ENCODE data around the gene MEFV. TPM values are rescaled to one million over a fixed set of nuclear protein-coding genes. Genes with fewer than 3 reads are reported as not detected.

MEFV gene
- total and polyA plus RNA-seq, 2 donors (not counting 1 experiment from before 2014, with no cell fraction given): 0.24 to 0.25 TPM

- Histone ChIP-seq H3K27me3 (replicated peaks in 1 of 4; ENCODE audit: control extremely low read depth in 1 of 4, control insufficient read depth in 3 of 4, insufficient read depth in 4 of 4, low read length in 3 of 4) (peaks cover 0 to 21% (median 0%) of the 10 kb centered on the region in 4 experiments), H3K79me2 (ENCODE audit: control insufficient read depth, insufficient read depth, low read length) (no peaks in the 10 kb centered on the region), H3K4me3 (ENCODE audit: control extremely low read depth in 1 of 5, extremely low read depth in 1 of 5, insufficient read depth in 1 of 5, low read depth in 2 of 5, low read length in 4 of 5) (no peak overlapping the region), H3K9me3 (ENCODE audit: control extremely low read depth in 1 of 3, control insufficient read depth in 2 of 3, insufficient read depth in 1 of 3, low read length in 2 of 3) (no peaks in the 10 kb centered on the region), H3K36me3 (replicated peaks in 1 of 2; ENCODE audit: control extremely low read depth in 1 of 2, control insufficient read depth in 1 of 2, extremely low read depth in 1 of 2, insufficient read depth in 2 of 2, low read length in 1 of 2) (no peaks in the 10 kb centered on the region), H3K4me2 (replicated peaks; ENCODE audit: low read depth, low read length, poor library complexity, severe bottlenecking) (no peak overlapping the region), H2AFZ (ENCODE audit: insufficient read depth, low read depth, low read length, poor library complexity, severe bottlenecking) (no peak overlapping the region), H3K27ac (ENCODE audit: low read length in 2 of 2) (no peak overlapping the region), H3K9ac (ENCODE audit: low read length) (no peak overlapping the region), H3K4me1 (ENCODE audit: control insufficient read depth in 2 of 2, insufficient read depth in 2 of 2, low read length in 2 of 2) (no peaks in the 10 kb centered on the region), H4K20me1 (ENCODE audit: control insufficient read depth, insufficient read depth, low read length, poor library complexity, severe bottlenecking) (no peaks in the 10 kb centered on the region)
- Mint-ChIP-seq H3K27me3 (peaks cover 40% of the 10 kb centered on the region), H3K4me1 (no peaks in the 10 kb centered on the region), H3K4me3 (no peak overlapping the region), H3K9me3 (ENCODE audit: insufficient read depth) (no peaks in the 10 kb centered on the region), H3K27ac (no peak overlapping the region)
- DNase-seq: no peak
- TF ChIP-seq EZH2 (IDR thresholded peaks at IDR 0.05; ENCODE audit: borderline replicate concordance, insufficient read depth, low read depth, low read length, poor library complexity, severe bottlenecking): no peak
- TF ChIP-seq, protein P1, sequence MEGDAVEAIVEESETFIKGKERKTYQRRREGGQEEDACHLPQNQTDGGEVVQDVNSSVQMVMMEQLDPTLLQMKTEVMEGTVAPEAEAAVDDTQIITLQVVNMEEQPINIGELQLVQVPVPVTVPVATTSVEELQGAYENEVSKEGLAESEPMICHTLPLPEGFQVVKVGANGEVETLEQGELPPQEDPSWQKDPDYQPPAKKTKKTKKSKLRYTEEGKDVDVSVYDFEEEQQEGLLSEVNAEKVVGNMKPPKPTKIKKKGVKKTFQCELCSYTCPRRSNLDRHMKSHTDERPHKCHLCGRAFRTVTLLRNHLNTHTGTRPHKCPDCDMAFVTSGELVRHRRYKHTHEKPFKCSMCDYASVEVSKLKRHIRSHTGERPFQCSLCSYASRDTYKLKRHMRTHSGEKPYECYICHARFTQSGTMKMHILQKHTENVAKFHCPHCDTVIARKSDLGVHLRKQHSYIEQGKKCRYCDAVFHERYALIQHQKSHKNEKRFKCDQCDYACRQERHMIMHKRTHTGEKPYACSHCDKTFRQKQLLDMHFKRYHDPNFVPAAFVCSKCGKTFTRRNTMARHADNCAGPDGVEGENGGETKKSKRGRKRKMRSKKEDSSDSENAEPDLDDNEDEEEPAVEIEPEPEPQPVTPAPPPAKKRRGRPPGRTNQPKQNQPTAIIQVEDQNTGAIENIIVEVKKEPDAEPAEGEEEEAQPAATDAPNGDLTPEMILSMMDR (IDR thresholded peaks at IDR 0.05): no peak
- intact Hi-C loops (cut with micrococcal nuclease): no loop called here
- ATAC-seq (ENCODE audit: low read depth): no peak
- 45% methylated on average over 9 of the region's 10 CpGs for WGBS (ENCODE audit: insufficient coverage)
- CTCF ChIA-PET: no interaction called here
- POLR2A ChIA-PET: no interaction called here
These were observed 9.6 kb downstream of the MEFV start for GRCh38 chr16:3246876-3247275.

- WGBS (ENCODE audit: insufficient coverage): 90% methylated on average over 6 of the region's 7 CpGs
- no peak overlapping the region for H3K4me3 Mint-ChIP-seq
- ChIA-PET POLR2A (no interaction called here), CTCF (no interaction called here)
- Histone ChIP-seq H3K4me2 (replicated peaks; ENCODE audit: low read depth, low read length, poor library complexity, severe bottlenecking) (no peak overlapping the region), H3K4me3 (ENCODE audit: control extremely low read depth in 1 of 5, extremely low read depth in 1 of 5, insufficient read depth in 1 of 5, low read depth in 2 of 5, low read length in 4 of 5) (no peak overlapping the region), H3K9ac (ENCODE audit: low read length) (no peak overlapping the region), H3K36me3 (replicated peaks in 1 of 2; ENCODE audit: control extremely low read depth in 1 of 2, control insufficient read depth in 1 of 2, extremely low read depth in 1 of 2, insufficient read depth in 2 of 2, low read length in 1 of 2) (no peaks in the 10 kb centered on the region), H3K27me3 (replicated peaks in 1 of 4; ENCODE audit: control extremely low read depth in 1 of 4, control insufficient read depth in 3 of 4, insufficient read depth in 4 of 4, low read length in 3 of 4) (peaks cover 0 to 21% (median 0%) of the 10 kb centered on the region in 4 experiments), H3K79me2 (ENCODE audit: control insufficient read depth, insufficient read depth, low read length) (no peaks in the 10 kb centered on the region), H3K27ac (ENCODE audit: low read length in 2 of 2) (no peak overlapping the region), H2AFZ (ENCODE audit: insufficient read depth, low read depth, low read length, poor library complexity, severe bottlenecking) (no peak overlapping the region), H3K9me3 (ENCODE audit: control extremely low read depth in 1 of 3, control insufficient read depth in 2 of 3, insufficient read depth in 1 of 3, low read length in 2 of 3) (no peaks in the 10 kb centered on the region), H4K20me1 (ENCODE audit: control insufficient read depth, insufficient read depth, low read length, poor library complexity, severe bottlenecking) (no peaks in the 10 kb centered on the region), H3K4me1 (ENCODE audit: control insufficient read depth in 2 of 2, insufficient read depth in 2 of 2, low read length in 2 of 2) (no peaks in the 10 kb centered on the region)
- no peak overlapping the region for H3K27ac Mint-ChIP-seq
- H3K4me1 Mint-ChIP-seq: no peaks in the 10 kb centered on the region
- ATAC-seq (ENCODE audit: low read depth) (no peak), DNase-seq (no peak)
- H3K9me3 Mint-ChIP-seq (ENCODE audit: insufficient read depth): no peaks in the 10 kb centered on the region
- no peak for TF ChIP-seq EZH2 (IDR thresholded peaks at IDR 0.05; ENCODE audit: borderline replicate concordance, insufficient read depth, low read depth, low read length, poor library complexity, severe bottlenecking)
- TF ChIP-seq, protein P1 (IDR thresholded peaks at IDR 0.05): no peak
- intact Hi-C loops (cut with micrococcal nuclease): no loop called here
- H3K27me3 Mint-ChIP-seq: peaks cover 40% of the 10 kb centered on the region
These were observed 10.4 kb downstream of the MEFV start for GRCh38 chr16:3246002-3246401.

Measured in B cell (primary cell).